ENCODE data around the gene RPS29. TPM values are rescaled to one million over a fixed set of nuclear protein-coding genes. Genes with fewer than 3 reads are reported as not detected.
A peak's percentile ranks its signal among the peaks of the same experiment; 100 is the strongest.

RPS29 gene
- total and polyA plus RNA-seq, 9 of the 15 experiments (the other 6 are each of a cell fraction or from before 2014, with no cell fraction given): 1,545 to 5,012 (median 2,448) TPM

DNA sequence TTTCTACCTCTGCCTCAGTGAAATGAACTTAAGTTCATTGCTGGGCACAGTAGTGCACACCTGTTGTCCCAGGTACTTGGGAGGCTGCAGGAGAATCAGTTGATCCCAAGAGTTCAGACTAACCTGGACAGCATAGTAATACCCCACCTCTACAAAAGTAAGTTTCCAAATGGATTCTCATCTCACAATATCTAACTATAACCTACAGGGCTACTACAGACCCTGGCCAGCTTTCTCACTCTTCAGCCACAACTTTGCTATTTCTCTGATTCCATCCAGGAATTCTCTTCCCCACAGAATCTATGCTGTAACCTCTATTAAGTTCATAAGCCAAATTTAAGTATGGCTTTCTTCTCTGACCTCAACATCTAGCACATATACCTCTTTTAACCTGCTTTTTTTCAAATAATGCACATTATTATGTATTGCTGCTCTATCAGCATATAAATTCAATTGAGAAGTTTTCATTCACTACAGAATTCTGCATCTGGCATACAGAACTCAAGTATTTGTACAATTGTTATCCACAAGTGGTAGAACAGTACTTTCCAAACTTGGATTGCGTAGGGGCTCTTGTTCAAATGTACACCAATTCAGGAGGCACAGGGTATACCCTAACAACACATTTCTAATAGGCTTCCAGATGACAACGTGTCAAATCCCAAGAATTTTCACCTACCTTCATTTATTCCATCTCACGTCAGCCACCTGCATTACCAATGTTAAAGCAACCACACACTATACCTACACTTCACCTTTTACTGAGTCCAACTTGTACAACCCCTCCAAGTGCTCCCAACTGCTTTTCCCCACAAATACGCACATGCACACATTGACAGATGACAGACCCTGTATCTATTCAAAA, 3.8 kb downstream of the RPS29 start (continued):
- TF ChIP-seq, protein P1, sequence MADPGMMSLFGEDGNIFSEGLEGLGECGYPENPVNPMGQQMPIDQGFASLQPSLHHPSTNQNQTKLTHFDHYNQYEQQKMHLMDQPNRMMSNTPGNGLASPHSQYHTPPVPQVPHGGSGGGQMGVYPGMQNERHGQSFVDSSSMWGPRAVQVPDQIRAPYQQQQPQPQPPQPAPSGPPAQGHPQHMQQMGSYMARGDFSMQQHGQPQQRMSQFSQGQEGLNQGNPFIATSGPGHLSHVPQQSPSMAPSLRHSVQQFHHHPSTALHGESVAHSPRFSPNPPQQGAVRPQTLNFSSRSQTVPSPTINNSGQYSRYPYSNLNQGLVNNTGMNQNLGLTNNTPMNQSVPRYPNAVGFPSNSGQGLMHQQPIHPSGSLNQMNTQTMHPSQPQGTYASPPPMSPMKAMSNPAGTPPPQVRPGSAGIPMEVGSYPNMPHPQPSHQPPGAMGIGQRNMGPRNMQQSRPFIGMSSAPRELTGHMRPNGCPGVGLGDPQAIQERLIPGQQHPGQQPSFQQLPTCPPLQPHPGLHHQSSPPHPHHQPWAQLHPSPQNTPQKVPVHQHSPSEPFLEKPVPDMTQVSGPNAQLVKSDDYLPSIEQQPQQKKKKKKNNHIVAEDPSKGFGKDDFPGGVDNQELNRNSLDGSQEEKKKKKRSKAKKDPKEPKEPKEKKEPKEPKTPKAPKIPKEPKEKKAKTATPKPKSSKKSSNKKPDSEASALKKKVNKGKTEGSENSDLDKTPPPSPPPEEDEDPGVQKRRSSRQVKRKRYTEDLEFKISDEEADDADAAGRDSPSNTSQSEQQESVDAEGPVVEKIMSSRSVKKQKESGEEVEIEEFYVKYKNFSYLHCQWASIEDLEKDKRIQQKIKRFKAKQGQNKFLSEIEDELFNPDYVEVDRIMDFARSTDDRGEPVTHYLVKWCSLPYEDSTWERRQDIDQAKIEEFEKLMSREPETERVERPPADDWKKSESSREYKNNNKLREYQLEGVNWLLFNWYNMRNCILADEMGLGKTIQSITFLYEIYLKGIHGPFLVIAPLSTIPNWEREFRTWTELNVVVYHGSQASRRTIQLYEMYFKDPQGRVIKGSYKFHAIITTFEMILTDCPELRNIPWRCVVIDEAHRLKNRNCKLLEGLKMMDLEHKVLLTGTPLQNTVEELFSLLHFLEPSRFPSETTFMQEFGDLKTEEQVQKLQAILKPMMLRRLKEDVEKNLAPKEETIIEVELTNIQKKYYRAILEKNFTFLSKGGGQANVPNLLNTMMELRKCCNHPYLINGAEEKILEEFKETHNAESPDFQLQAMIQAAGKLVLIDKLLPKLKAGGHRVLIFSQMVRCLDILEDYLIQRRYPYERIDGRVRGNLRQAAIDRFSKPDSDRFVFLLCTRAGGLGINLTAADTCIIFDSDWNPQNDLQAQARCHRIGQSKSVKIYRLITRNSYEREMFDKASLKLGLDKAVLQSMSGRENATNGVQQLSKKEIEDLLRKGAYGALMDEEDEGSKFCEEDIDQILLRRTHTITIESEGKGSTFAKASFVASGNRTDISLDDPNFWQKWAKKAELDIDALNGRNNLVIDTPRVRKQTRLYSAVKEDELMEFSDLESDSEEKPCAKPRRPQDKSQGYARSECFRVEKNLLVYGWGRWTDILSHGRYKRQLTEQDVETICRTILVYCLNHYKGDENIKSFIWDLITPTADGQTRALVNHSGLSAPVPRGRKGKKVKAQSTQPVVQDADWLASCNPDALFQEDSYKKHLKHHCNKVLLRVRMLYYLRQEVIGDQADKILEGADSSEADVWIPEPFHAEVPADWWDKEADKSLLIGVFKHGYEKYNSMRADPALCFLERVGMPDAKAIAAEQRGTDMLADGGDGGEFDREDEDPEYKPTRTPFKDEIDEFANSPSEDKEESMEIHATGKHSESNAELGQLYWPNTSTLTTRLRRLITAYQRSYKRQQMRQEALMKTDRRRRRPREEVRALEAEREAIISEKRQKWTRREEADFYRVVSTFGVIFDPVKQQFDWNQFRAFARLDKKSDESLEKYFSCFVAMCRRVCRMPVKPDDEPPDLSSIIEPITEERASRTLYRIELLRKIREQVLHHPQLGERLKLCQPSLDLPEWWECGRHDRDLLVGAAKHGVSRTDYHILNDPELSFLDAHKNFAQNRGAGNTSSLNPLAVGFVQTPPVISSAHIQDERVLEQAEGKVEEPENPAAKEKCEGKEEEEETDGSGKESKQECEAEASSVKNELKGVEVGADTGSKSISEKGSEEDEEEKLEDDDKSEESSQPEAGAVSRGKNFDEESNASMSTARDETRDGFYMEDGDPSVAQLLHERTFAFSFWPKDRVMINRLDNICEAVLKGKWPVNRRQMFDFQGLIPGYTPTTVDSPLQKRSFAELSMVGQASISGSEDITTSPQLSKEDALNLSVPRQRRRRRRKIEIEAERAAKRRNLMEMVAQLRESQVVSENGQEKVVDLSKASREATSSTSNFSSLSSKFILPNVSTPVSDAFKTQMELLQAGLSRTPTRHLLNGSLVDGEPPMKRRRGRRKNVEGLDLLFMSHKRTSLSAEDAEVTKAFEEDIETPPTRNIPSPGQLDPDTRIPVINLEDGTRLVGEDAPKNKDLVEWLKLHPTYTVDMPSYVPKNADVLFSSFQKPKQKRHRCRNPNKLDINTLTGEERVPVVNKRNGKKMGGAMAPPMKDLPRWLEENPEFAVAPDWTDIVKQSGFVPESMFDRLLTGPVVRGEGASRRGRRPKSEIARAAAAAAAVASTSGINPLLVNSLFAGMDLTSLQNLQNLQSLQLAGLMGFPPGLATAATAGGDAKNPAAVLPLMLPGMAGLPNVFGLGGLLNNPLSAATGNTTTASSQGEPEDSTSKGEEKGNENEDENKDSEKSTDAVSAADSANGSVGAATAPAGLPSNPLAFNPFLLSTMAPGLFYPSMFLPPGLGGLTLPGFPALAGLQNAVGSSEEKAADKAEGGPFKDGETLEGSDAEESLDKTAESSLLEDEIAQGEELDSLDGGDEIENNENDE (IDR thresholded peaks at IDR 0.05; ENCODE audit: low read depth, low read length): peak; percentile 12
- TF ChIP-seq ZNF184 (CRISPR knock-in tag; IDR thresholded peaks at IDR 0.05) (no peak), NCOA1 (IDR thresholded peaks at IDR 0.05; ENCODE audit: low read depth) (no peak), NCOR1 (IDR thresholded peaks at IDR 0.05) (0 out of 2 replicates have a peak, but pooled peaks have one; percentile 15), EWSR1 (IDR thresholded peaks at IDR 0.05; ENCODE audit: borderline replicate concordance, low read depth, partially characterized antibody) (peak; percentile 87), ILF3 (IDR thresholded peaks at IDR 0.05; ENCODE audit: borderline replicate concordance) (0 out of 2 replicates have a peak, but pooled peaks have one; percentile 74), ZNF77 (CRISPR knock-in tag; IDR thresholded peaks at IDR 0.05) (0 out of 2 replicates have a peak, but pooled peaks have one; percentile 21), POLR2A (conservative IDR thresholded peaks at IDR 0.05) (peak; percentile 77), ZNF551 (CRISPR knock-in tag; IDR thresholded peaks at IDR 0.05) (peak; percentile 73; the same call in 1 of the 2 replicates), SUPT5H (IDR thresholded peaks at IDR 0.05) (peak; percentile 77), POLR2B (IDR thresholded peaks at IDR 0.05; ENCODE audit: low read depth, partially characterized antibody) (peak; percentile 68), SIN3A (IDR thresholded peaks at IDR 0.05; ENCODE audit: borderline replicate concordance in 2 of 2, control insufficient read depth in 1 of 2, low read depth in 2 of 2, low read length in 2 of 2) (0 out of 4 replicates have a peak, but pooled peaks of 1 of the 2 experiments have one; percentile 26)
- TF ChIP-seq, protein P2, sequence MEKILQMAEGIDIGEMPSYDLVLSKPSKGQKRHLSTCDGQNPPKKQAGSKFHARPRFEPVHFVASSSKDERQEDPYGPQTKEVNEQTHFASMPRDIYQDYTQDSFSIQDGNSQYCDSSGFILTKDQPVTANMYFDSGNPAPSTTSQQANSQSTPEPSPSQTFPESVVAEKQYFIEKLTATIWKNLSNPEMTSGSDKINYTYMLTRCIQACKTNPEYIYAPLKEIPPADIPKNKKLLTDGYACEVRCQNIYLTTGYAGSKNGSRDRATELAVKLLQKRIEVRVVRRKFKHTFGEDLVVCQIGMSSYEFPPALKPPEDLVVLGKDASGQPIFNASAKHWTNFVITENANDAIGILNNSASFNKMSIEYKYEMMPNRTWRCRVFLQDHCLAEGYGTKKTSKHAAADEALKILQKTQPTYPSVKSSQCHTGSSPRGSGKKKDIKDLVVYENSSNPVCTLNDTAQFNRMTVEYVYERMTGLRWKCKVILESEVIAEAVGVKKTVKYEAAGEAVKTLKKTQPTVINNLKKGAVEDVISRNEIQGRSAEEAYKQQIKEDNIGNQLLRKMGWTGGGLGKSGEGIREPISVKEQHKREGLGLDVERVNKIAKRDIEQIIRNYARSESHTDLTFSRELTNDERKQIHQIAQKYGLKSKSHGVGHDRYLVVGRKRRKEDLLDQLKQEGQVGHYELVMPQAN (IDR thresholded peaks at IDR 0.05; ENCODE audit: borderline replicate concordance): no peak
